MV-4-11 (cell line): ENCODE measurements around the gene TPRX1.
"Not testable (repeated sequence)": the region's sequence is repeated elsewhere in the genome, so short reads cannot be mapped to it uniquely, and the experiment has no call there.

Experiments used
- DNase-seq: peaks from one replicate; lab custom pipeline; 2025; lab: John Stamatoyannopoulos, UW

Gene TPRX1

GRCh38 chr19:47767349-47767748, 37.0 kb downstream of the TPRX1 start:
- DNase-seq, result no peak

- no peak for DNase-seq
Measured at GRCh38 chr19:47766670-47767069, 37.7 kb downstream of the TPRX1 start.

GRCh38 chr19:47766359-47766620, 38.1 kb downstream of the TPRX1 start:
- DNase-seq, result no peak

- DNase-seq, result peak; percentile 30
Measured at GRCh38 chr19:47765523-47766358, 38.6 kb downstream of the TPRX1 start.

- DNase-seq, result not testable (repeated sequence)
Measured at GRCh38 chr19:47764705-47765104, 39.6 kb downstream of the TPRX1 start.

- no peak for DNase-seq
Measured at GRCh38 chr19:47762615-47763308, 41.6 kb downstream of the TPRX1 start.

- no peak for DNase-seq
Measured at GRCh38 chr19:47762151-47762550, 42.2 kb downstream of the TPRX1 start.

- DNase-seq, result no peak
Measured at GRCh38 chr19:47761566-47761965, 42.8 kb downstream of the TPRX1 start.

GRCh38 chr19:47760632-47760999, 43.7 kb downstream of the TPRX1 start:
- DNase-seq, result no peak

GRCh38 chr19:47758443-47758804, 45.9 kb downstream of the TPRX1 start:
- DNase-seq, result peak; percentile 74

- DNase-seq, result no peak
Measured at GRCh38 chr19:47757617-47758442, 46.5 kb downstream of the TPRX1 start.

GRCh38 chr19:47756953-47757608, 47.3 kb downstream of the TPRX1 start:
- no peak for DNase-seq

GRCh38 chr19:47756627-47756929, 47.8 kb downstream of the TPRX1 start:
- no peak for DNase-seq

GRCh38 chr19:47755762-47756626, 48.4 kb downstream of the TPRX1 start:
- no peak for DNase-seq

- DNase-seq, result no peak
Measured at GRCh38 chr19:47755065-47755761, 49.1 kb downstream of the TPRX1 start.

- no peak for DNase-seq
Measured at GRCh38 chr19:47754206-47755064, 49.9 kb downstream of the TPRX1 start.

- no peak for DNase-seq
Measured at GRCh38 chr19:47752440-47753211, 51.7 kb downstream of the TPRX1 start.
